ENCODE results near the gene STAB1.
A peak's percentile ranks its signal among the peaks of the same experiment; 100 is the strongest.

The STAB1 gene

GRCh38 chr3:52446631-52447511 is 48.3 kb upstream of the STAB1 start:
- no peaks in the 10 kb centered on the region for H3K9me3 ChIP-seq (ENCODE audit: insufficient read depth, low read depth, low read length)
- no peaks in the 10 kb centered on the region for H4K20me1 ChIP-seq (ENCODE audit: insufficient read depth, low read length, poor library complexity, severe bottlenecking)
- H3K4me3 ChIP-seq (ENCODE audit: low read length, poor library complexity, severe bottlenecking): no peak overlapping the region
- TF ChIP-seq EZH2phosphoT487 (IDR thresholded peaks at IDR 0.05; ENCODE audit: borderline replicate concordance) (no peak), CTCF (conservative IDR thresholded peaks at IDR 0.05; ENCODE audit: low read length) (peak; percentile 100)
- no peaks in the 10 kb centered on the region for H3K27me3 ChIP-seq (ENCODE audit: insufficient read depth, low read length, poor library complexity, severe bottlenecking)
- H3K9ac ChIP-seq (ENCODE audit: low read depth, low read length, poor library complexity, severe bottlenecking): no peak overlapping the region
- peaks cover 12% of the 10 kb centered on the region for H3K4me1 ChIP-seq (ENCODE audit: insufficient read depth, low read length, poor library complexity, severe bottlenecking)
- H3K79me2 ChIP-seq (ENCODE audit: insufficient read depth, low read length): no peaks in the 10 kb centered on the region
- no peaks in the 10 kb centered on the region for H3K9me2 ChIP-seq (replicated peaks; ENCODE audit: low read depth, low read length)
- H3F3A ChIP-seq (ENCODE audit: low read depth): no peaks in the 10 kb centered on the region
- H2AFZ ChIP-seq (ENCODE audit: low read length): no peak overlapping the region
- H3K36me3 ChIP-seq (ENCODE audit: insufficient read depth, low read length): no peaks in the 10 kb centered on the region
- no peak overlapping the region for H3K4me2 ChIP-seq (ENCODE audit: low read depth, low read length, poor library complexity, severe bottlenecking)

DNA sequence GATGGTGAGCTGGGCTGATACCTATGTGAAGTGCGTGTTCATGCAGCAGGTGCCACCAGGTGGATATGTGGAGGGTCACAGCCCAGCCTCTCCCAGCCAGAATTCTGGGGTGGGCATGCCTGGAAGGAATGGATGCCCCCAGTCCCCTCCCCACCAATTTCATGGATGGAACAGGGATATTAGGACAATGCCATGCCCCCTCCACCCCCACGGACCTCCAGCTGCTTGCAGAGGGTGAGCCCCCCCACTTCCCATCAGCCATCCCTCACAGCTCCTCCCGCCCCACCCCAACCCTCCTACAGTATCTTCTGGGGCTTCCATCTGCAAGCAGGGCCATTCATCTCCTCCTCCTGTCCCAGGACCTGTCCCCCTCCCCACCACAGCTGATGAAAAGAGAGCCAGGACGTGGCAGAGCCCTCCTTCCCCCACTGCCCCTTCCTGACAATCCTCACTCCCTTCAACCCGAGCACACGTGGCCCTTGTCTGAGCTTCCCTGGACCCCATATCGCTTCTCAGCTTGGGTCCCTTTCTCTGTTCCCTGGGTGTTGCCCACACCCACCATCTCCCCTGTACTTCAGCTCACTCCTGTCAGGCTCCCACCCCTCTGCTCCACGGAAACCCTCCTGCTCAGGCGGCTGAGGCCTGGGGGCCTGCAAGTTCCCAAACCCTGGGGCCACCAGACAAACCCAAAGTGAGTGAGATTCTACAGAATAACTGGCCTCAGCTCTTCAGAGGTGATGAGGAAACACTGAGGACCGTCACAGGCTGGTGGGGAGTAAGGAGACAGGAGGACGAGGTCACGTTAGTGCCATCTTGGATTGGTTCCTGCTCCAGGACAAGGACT is 47.4 kb upstream of the STAB1 start:
- H3K4me1 ChIP-seq (ENCODE audit: insufficient read depth, low read length, poor library complexity, severe bottlenecking): peaks cover 12% of the 10 kb centered on the region
- H3K9me3 ChIP-seq (ENCODE audit: insufficient read depth, low read depth, low read length): no peaks in the 10 kb centered on the region
- no peak for TF ChIP-seq EZH2phosphoT487 (IDR thresholded peaks at IDR 0.05; ENCODE audit: borderline replicate concordance)
- TF ChIP-seq CTCF (conservative IDR thresholded peaks at IDR 0.05; ENCODE audit: low read length): no peak
- no peak overlapping the region for H2AFZ ChIP-seq (ENCODE audit: low read length)
- H3K79me2 ChIP-seq (ENCODE audit: insufficient read depth, low read length): no peaks in the 10 kb centered on the region
- no peak overlapping the region for H3K9ac ChIP-seq (ENCODE audit: low read depth, low read length, poor library complexity, severe bottlenecking)
- H3K4me2 ChIP-seq (ENCODE audit: low read depth, low read length, poor library complexity, severe bottlenecking): no peak overlapping the region
- no peaks in the 10 kb centered on the region for H3K36me3 ChIP-seq (ENCODE audit: insufficient read depth, low read length)
- no peaks in the 10 kb centered on the region for H3K9me2 ChIP-seq (replicated peaks; ENCODE audit: low read depth, low read length)
- H4K20me1 ChIP-seq (ENCODE audit: insufficient read depth, low read length, poor library complexity, severe bottlenecking): no peaks in the 10 kb centered on the region
- H3K4me3 ChIP-seq (ENCODE audit: low read length, poor library complexity, severe bottlenecking): no peak overlapping the region
- H3F3A ChIP-seq (ENCODE audit: low read depth): no peaks in the 10 kb centered on the region
- no peaks in the 10 kb centered on the region for H3K27me3 ChIP-seq (ENCODE audit: insufficient read depth, low read length, poor library complexity, severe bottlenecking)

DNA sequence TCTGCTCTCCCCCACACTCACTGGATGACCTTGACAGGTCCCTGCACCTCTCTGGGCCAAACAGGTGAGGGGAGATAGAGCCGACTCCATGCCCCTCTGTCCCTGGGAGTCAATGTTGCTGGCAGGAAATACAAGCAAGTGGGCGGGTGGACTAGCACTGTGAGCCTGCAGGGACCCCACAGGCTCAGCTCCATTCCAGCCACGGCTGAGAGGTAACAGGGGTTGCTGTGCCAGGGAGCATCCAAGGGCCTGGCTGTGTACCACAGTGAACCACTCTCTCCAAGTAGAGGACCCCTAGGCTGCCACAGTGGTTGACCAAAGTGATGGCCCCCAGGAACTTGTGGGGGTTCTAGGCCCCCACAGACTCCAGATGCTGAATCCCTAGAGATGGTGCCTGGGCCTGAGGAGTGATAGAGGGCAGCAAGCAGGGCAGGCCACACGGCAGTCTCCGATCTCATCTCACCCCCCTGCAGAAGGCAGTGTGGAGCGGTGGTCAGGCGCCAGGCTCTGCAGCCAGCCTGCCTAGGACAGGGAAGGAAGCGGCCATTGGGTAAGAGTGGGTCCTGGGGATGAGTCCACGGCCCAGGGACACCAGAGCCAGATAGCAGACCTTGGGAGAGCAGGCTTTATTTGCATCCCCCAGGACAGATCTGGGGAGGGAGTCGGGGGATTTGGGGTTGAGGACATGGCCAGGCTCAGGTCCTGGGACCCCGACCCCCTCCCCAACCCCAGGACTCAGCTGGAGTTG is 44.5 kb upstream of the STAB1 start:
- H2AFZ ChIP-seq (ENCODE audit: low read length): no peak overlapping the region
- H3K36me3 ChIP-seq (ENCODE audit: insufficient read depth, low read length): no peaks in the 10 kb centered on the region
- H3K4me3 ChIP-seq (ENCODE audit: low read length, poor library complexity, severe bottlenecking): no peak overlapping the region
- H4K20me1 ChIP-seq (ENCODE audit: insufficient read depth, low read length, poor library complexity, severe bottlenecking): no peaks in the 10 kb centered on the region
- no peaks in the 10 kb centered on the region for H3K9me3 ChIP-seq (ENCODE audit: insufficient read depth, low read depth, low read length)
- H3K9me2 ChIP-seq (replicated peaks; ENCODE audit: low read depth, low read length): no peaks in the 10 kb centered on the region
- no peak for TF ChIP-seq EZH2phosphoT487 (IDR thresholded peaks at IDR 0.05; ENCODE audit: borderline replicate concordance)
- TF ChIP-seq CTCF (conservative IDR thresholded peaks at IDR 0.05; ENCODE audit: low read length): no peak
- no peak overlapping the region for H3K4me2 ChIP-seq (ENCODE audit: low read depth, low read length, poor library complexity, severe bottlenecking)
- H3F3A ChIP-seq (ENCODE audit: low read depth): no peaks in the 10 kb centered on the region
- peaks cover 6% of the 10 kb centered on the region for H3K4me1 ChIP-seq (ENCODE audit: insufficient read depth, low read length, poor library complexity, severe bottlenecking)
- H3K27me3 ChIP-seq (ENCODE audit: insufficient read depth, low read length, poor library complexity, severe bottlenecking): peaks cover 2% of the 10 kb centered on the region
- peaks cover 8% of the 10 kb centered on the region for H3K79me2 ChIP-seq (ENCODE audit: insufficient read depth, low read length)
- no peak overlapping the region for H3K9ac ChIP-seq (ENCODE audit: low read depth, low read length, poor library complexity, severe bottlenecking)

All from Loucy (cell line).